Sigmoid colon (tissue), 4 donors: ENCODE results near the gene UGT1A1.

Experiments used
- EP300 ChIP-seq, 4 donors: sonication (generic); formaldehyde crosslinking; IDR thresholded peaks; one replicate each; pipeline ENCODE4 v1.6.1; 2017; ENCODE audit warnings: antibody characterized with exemption in 4 of 4
- POLR2A ChIP-seq, 2 donors: fragments of 450-650 bp; IDR thresholded peaks; one replicate each; pipeline ENCODE4 v1.6.1; 2016; ENCODE audit warnings: antibody characterized with exemption in 2 of 2, mild to moderate bottlenecking in 2 of 2, moderate library complexity in 2 of 2
- POLR2AphosphoS5 ChIP-seq, 4 donors: sonication (generic); formaldehyde crosslinking; IDR thresholded peaks; one replicate each; pipeline ENCODE4 v1.6.1; 2017; ENCODE audit warnings: antibody characterized with exemption in 4 of 4
- TF ChIP-seq, protein P1 (sequence below), 4 experiments: fragments of 450-650 bp in 3 of 4; fragments of 200-600 bp in 1 of 4; IDR thresholded peaks; one replicate each; pipeline ENCODE4 v1.5.1; 2016 to 2019; ENCODE audit warnings: antibody characterized with exemption in 4 of 4, mild to moderate bottlenecking in 3 of 4, moderate library complexity in 2 of 4

DNA sequence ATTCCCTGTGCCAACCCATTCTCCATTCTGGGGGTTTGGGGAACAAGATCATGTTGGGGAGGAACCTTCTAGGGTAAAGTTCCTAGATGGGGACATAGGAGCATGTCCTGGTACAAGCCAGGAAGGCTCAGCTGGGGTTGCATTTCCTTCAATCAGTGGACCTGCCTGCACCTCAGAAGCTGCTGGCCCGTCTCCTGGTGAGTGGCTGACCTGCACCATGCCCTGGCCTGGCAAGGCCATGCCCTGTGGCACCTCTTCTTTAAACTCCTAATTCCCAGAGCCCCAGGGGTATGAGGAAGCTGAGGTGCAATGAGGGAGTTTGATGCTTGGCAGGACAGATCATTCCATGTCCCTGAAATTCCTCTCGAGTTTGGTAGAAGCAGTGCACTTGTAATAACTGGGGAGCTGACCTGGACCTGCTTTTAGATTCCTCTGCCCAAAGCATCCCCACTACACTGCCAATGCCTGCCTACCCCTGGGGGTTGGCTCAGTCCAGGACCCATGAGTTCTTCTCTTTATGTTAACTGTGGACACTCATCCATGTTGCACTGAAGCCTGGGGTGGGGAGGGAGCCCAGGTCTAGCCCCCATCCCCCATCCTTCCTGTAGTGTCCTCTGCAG, 43.3 kb downstream of the UGT1A1 start:
- TF ChIP-seq, protein P1, sequence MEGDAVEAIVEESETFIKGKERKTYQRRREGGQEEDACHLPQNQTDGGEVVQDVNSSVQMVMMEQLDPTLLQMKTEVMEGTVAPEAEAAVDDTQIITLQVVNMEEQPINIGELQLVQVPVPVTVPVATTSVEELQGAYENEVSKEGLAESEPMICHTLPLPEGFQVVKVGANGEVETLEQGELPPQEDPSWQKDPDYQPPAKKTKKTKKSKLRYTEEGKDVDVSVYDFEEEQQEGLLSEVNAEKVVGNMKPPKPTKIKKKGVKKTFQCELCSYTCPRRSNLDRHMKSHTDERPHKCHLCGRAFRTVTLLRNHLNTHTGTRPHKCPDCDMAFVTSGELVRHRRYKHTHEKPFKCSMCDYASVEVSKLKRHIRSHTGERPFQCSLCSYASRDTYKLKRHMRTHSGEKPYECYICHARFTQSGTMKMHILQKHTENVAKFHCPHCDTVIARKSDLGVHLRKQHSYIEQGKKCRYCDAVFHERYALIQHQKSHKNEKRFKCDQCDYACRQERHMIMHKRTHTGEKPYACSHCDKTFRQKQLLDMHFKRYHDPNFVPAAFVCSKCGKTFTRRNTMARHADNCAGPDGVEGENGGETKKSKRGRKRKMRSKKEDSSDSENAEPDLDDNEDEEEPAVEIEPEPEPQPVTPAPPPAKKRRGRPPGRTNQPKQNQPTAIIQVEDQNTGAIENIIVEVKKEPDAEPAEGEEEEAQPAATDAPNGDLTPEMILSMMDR (IDR thresholded peaks at IDR 0.05): no peak
- TF ChIP-seq POLR2AphosphoS5 (IDR thresholded peaks at IDR 0.05) (no peak), POLR2A (IDR thresholded peaks at IDR 0.05) (no peak), EP300 (IDR thresholded peaks at IDR 0.05) (no peak)
